DOHH2 (cell line): ENCODE data around the gene ITGA2.

Experiments used
- H3F3A ChIP-seq: fragments of 200-600 bp; sonication (generic), shearing (Covaris generic); 2 replicates; pipeline ENCODE4 v1.6.0; 2016; ENCODE audit warnings: antibody characterized with exemption, mild to moderate bottlenecking; ENCODE audit not compliant: control insufficient read depth, insufficient read depth
- H3K27ac ChIP-seq: fragments of 200-600 bp; sonication (generic); 2 replicates; pipeline ENCODE4 v1.5.1; 2014; ENCODE audit warnings: low read depth, mild to moderate bottlenecking, low read length, moderate library complexity
- H3K27me3 ChIP-seq: fragments of 200-600 bp; sonication (generic); 2 replicates; pipeline ENCODE4 v1.6.1; 2014; ENCODE audit warnings: mild to moderate bottlenecking, low read length, mixed read lengths; ENCODE audit not compliant: control insufficient read depth
- H3K36me3 ChIP-seq: fragments of 200-600 bp; sonication (generic); 2 replicates; pipeline ENCODE4 v1.6.1; 2014; ENCODE audit warnings: mild to moderate bottlenecking, low read length, moderate library complexity, mixed read lengths; ENCODE audit not compliant: control insufficient read depth
- H3K4me1 ChIP-seq: fragments of 200-600 bp; sonication (generic); 2 replicates; pipeline ENCODE4 v1.6.1; 2014; ENCODE audit warnings: mild to moderate bottlenecking, low read length, mixed read lengths; ENCODE audit not compliant: control insufficient read depth
- H3K4me2 ChIP-seq: fragments of 200-600 bp; sonication (generic); 2 replicates; pipeline ENCODE4 v1.6.0; 2014; ENCODE audit warnings: mild to moderate bottlenecking, low read length, moderate library complexity
- H3K4me3 ChIP-seq: fragments of 200-600 bp; sonication (generic); 2 replicates; pipeline ENCODE4 v1.5.1; 2014; ENCODE audit warnings: mild to moderate bottlenecking, low read length, mixed read lengths
- H3K79me2 ChIP-seq: fragments of 200-600 bp; sonication (generic); 2 replicates; pipeline ENCODE4 v1.6.1; 2014; ENCODE audit warnings: mild to moderate bottlenecking, low read length, mixed read lengths; ENCODE audit not compliant: control insufficient read depth
- H3K9me2 ChIP-seq: fragments of 200-600 bp; sonication (generic); replicated peaks from 2 replicates; pipeline ENCODE4 v1.6.1; 2014; ENCODE audit warnings: mild to moderate bottlenecking, low read length, mixed read lengths; ENCODE audit not compliant: control insufficient read depth
- H3K9me3 ChIP-seq: fragments of 200-600 bp; sonication (generic); 2 replicates; pipeline ENCODE4 v1.6.1; 2014; ENCODE audit warnings: antibody characterized with exemption, low read length, mixed read lengths; ENCODE audit not compliant: control insufficient read depth, insufficient read depth
- H4K20me1 ChIP-seq: fragments of 200-600 bp; sonication (generic); 2 replicates; pipeline ENCODE4 v1.6.0; 2014; ENCODE audit warnings: low read depth, mild to moderate bottlenecking, antibody characterized with exemption, low read length, moderate library complexity; ENCODE audit not compliant: control insufficient read depth, insufficient read depth
- EZH2phosphoT487 ChIP-seq: fragments of 200-600 bp; sonication (generic); IDR thresholded peaks from 2 replicates; pipeline ENCODE4 v1.6.1; 2017; ENCODE audit warnings: borderline replicate concordance, mild to moderate bottlenecking, antibody characterized with exemption, low read length, moderate library complexity, mixed read lengths
- TF ChIP-seq, protein P1 (sequence below): fragments of 200-600 bp; sonication (generic); IDR thresholded peaks from one replicate; pipeline ENCODE4 v1.5.1; 2014; ENCODE audit warnings: antibody characterized with exemption, mild to moderate bottlenecking, low read depth, low read length; ENCODE audit not compliant: poor library complexity, severe bottlenecking

Gene ITGA2

DNA sequence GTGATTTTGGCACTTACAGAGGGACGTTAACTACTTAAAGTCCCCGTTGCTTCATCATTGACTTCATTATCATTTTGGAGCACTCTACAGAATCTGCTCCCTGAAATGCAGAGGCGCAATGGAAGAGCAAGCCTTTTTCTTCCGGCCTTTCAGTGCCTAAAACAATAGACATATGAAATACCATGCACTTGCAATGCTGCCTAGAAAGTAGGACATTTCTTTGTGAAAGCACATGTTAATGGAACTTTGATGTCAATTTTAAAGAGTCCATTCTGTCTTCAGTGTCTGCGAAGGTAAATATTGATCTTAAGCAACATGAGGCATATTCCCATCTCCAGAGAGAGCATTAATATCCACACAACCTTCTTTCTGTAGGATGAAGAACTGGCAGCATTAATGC, 36.3 kb downstream of the ITGA2 start:
- H3K27ac ChIP-seq: no peak overlapping the region
- H3K79me2 ChIP-seq: no peaks in the 10 kb centered on the region
- no peaks in the 10 kb centered on the region for H3K9me2 ChIP-seq
- no peaks in the 10 kb centered on the region for H3F3A ChIP-seq
- no peak overlapping the region for H3K4me3 ChIP-seq
- H3K4me2 ChIP-seq: no peak overlapping the region
- no peaks in the 10 kb centered on the region for H3K9me3 ChIP-seq
- no peaks in the 10 kb centered on the region for H4K20me1 ChIP-seq
- TF ChIP-seq EZH2phosphoT487: no peak
- TF ChIP-seq, protein P1, sequence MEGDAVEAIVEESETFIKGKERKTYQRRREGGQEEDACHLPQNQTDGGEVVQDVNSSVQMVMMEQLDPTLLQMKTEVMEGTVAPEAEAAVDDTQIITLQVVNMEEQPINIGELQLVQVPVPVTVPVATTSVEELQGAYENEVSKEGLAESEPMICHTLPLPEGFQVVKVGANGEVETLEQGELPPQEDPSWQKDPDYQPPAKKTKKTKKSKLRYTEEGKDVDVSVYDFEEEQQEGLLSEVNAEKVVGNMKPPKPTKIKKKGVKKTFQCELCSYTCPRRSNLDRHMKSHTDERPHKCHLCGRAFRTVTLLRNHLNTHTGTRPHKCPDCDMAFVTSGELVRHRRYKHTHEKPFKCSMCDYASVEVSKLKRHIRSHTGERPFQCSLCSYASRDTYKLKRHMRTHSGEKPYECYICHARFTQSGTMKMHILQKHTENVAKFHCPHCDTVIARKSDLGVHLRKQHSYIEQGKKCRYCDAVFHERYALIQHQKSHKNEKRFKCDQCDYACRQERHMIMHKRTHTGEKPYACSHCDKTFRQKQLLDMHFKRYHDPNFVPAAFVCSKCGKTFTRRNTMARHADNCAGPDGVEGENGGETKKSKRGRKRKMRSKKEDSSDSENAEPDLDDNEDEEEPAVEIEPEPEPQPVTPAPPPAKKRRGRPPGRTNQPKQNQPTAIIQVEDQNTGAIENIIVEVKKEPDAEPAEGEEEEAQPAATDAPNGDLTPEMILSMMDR: no peak
- H3K27me3 ChIP-seq: no peaks in the 10 kb centered on the region
- H3K36me3 ChIP-seq: no peaks in the 10 kb centered on the region
- no peaks in the 10 kb centered on the region for H3K4me1 ChIP-seq

DNA sequence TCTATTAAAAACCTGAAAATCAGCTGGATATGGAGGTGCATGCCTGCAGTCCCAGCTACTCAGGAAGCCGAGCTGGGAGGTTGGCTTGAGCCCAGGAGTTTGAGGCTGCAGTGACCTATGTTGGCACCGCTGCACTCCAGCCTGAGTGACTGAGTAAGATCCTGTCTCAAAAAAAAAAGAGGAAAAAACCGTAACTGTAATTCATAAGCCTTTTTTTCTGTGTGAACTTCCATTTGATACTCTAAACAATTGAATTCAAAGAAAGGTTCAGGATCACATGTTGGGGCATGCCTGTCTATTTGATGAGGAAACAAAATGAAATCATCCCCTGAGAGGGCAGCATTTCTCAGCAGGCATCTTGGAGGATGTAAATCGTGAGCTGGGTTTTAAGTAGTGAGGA, 38.8 kb downstream of the ITGA2 start:
- no peak for TF ChIP-seq EZH2phosphoT487
- TF ChIP-seq, protein P1: no peak
- H3K4me2 ChIP-seq: no peak overlapping the region

DNA sequence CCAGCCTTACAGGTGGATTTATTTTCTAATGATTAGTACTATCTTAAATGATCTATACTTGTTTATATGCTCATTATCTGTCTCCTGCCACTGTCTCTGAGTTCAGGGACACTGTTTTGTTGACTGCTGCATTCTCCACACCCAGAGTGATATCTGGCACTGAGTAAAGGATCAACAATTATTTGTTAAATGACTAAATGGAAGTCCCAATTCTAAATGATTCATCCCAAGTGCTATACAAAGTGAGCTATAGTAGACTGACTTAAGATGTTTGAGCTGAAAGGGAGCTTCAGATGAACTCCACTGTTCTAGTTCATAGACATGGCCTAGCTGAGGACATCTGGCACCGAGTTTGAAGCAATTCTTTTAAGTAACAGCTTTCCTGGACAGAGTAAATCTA, 40.5 kb downstream of the ITGA2 start:
- Histone ChIP-seq H3K4me2 (no peak overlapping the region), H3K27ac (no peak overlapping the region), H3K36me3 (no peaks in the 10 kb centered on the region), H4K20me1 (no peaks in the 10 kb centered on the region), H3K9me3 (no peaks in the 10 kb centered on the region), H3F3A (no peaks in the 10 kb centered on the region), H3K27me3 (no peaks in the 10 kb centered on the region), H3K79me2 (no peaks in the 10 kb centered on the region), H3K9me2 (no peaks in the 10 kb centered on the region), H3K4me1 (no peaks in the 10 kb centered on the region), H3K4me3 (no peak overlapping the region)
- TF ChIP-seq, protein P1: no peak
- TF ChIP-seq EZH2phosphoT487: no peak

More for the DNA sequence above, 38.8 kb downstream of the ITGA2 start:
- Histone ChIP-seq H3K27ac (no peak overlapping the region), H3K4me1 (no peaks in the 10 kb centered on the region), H3K9me2 (no peaks in the 10 kb centered on the region), H3K79me2 (no peaks in the 10 kb centered on the region), H3K36me3 (no peaks in the 10 kb centered on the region), H3F3A (no peaks in the 10 kb centered on the region), H3K9me3 (no peaks in the 10 kb centered on the region), H3K4me3 (no peak overlapping the region), H3K27me3 (no peaks in the 10 kb centered on the region), H4K20me1 (no peaks in the 10 kb centered on the region)

DNA sequence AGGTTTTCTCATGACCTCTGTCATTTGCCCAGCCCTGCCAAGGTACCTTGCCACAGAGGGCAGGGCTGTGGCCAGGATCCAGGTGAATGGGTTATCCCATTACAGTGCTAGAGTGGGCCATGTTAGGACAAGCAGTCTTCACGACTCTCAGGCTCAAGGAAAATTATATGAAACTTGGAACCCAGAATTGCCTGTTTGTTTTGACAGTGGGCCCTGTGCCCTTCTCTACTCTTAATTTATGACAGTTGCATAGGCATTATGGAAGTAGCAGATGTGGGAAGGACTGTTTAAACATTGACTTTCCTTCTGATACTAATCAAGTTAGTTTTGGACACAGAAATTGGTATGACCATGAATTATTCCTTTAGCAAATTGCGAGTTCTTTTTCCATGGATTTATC, 41.7 kb downstream of the ITGA2 start:
- H3K36me3 ChIP-seq: no peaks in the 10 kb centered on the region
- no peaks in the 10 kb centered on the region for H3K9me2 ChIP-seq
- H3K4me1 ChIP-seq: no peaks in the 10 kb centered on the region
- no peaks in the 10 kb centered on the region for H3K79me2 ChIP-seq
- no peaks in the 10 kb centered on the region for H3K27me3 ChIP-seq
- H3K4me2 ChIP-seq: no peak overlapping the region
- H4K20me1 ChIP-seq: no peaks in the 10 kb centered on the region
- no peaks in the 10 kb centered on the region for H3K9me3 ChIP-seq
- no peaks in the 10 kb centered on the region for H3F3A ChIP-seq
- no peak overlapping the region for H3K27ac ChIP-seq
- TF ChIP-seq, protein P1: no peak
- TF ChIP-seq EZH2phosphoT487: no peak
- no peak overlapping the region for H3K4me3 ChIP-seq
